Esophagus muscularis mucosa (tissue), 3 donors: ENCODE results near the gene ZNF142.

Source experiments
- CTCF ChIP-seq, 3 experiments: fragments of 200-600 bp in 2 of 3; fragments of 450-650 bp in 1 of 3; sonication (generic) in 2 of 3; IDR thresholded peaks; one replicate each; pipeline ENCODE4 v1.5.1; 2017 to 2019; ENCODE audit warnings: antibody characterized with exemption in 3 of 3, mild to moderate bottlenecking in 2 of 3, moderate library complexity in 1 of 3
- POLR2A ChIP-seq: fragments of 450-650 bp; IDR thresholded peaks from one replicate; pipeline ENCODE4 v1.6.1; 2017; ENCODE audit warnings: antibody characterized with exemption, moderate library complexity, mild to moderate bottlenecking, low read depth

GRCh38 chr2:218626369-218626768, 33.1 kb downstream of the ZNF142 start:
- TF ChIP-seq CTCF (IDR thresholded peaks at IDR 0.05) (no peak), POLR2A (no peak)
